Psoas muscle (tissue), 8 donors: ENCODE measurements around the gene KIAA0825. TPM values are rescaled to one million over a fixed set of nuclear protein-coding genes. Genes with fewer than 3 reads are reported as not detected.
"Not testable (repeated sequence)": the region's sequence is repeated elsewhere in the genome, so short reads cannot be mapped to it uniquely, and the experiment has no call there.

Experiments
- ATAC-seq, 4 donors: fragments of 200-7000 bp; cut with Tn5 transposase; one replicate each; pipeline ENCODE4 v1.9.1; 2020; ENCODE audit warnings: moderate library complexity in 3 of 4, mild to moderate bottlenecking in 2 of 4
- DNase-seq, 2 donors: peaks; one replicate each; pipeline ENCODE4 v3.0.0-alpha.2; 2020
- H3K27ac ChIP-seq: fragments of 200-600 bp; one replicate; pipeline ENCODE4 v1.8.0; 2022
- H3K27me3 ChIP-seq, 3 donors: fragments of 200-600 bp in 1 of 3; one replicate each; pipeline versions ENCODE4 v1.6.1 to v1.8.0; 2013 to 2022; ENCODE audit warnings: low read length in 2 of 3, mild to moderate bottlenecking in 2 of 3, moderate library complexity in 1 of 3; ENCODE audit not compliant: insufficient read depth in 3 of 3
- H3K36me3 ChIP-seq, 2 donors: fragments of 200-600 bp in 1 of 2; one replicate each; pipeline versions ENCODE4 v1.6.1 to v1.8.0; 2013 to 2022; ENCODE audit warnings: low read depth in 1 of 2, mild to moderate bottlenecking in 1 of 2, moderate library complexity in 1 of 2; ENCODE audit not compliant: insufficient read depth in 1 of 2
- H3K4me1 ChIP-seq: fragments of 200-600 bp; one replicate; pipeline ENCODE4 v1.8.0; 2022
- H3K4me3 ChIP-seq: fragments of 200-600 bp; one replicate; pipeline ENCODE4 v1.8.0; 2022; ENCODE audit warnings: mild to moderate bottlenecking
- H3K9me3 ChIP-seq: fragments of 200-600 bp; one replicate; pipeline ENCODE4 v1.8.0; 2022
- WGBS, 3 donors: extraction: QIAGEN DNeasy Blood & Tissue Kit; methylation state at CpG; one replicate each; pipeline versions ENCODE4 v1.1.6 to v1.1.7; 2013; 5-methylcytosine and 5-hydroxymethylcytosine counted together
- intact Hi-C, 2 donors: fragments of 100-400 bp; cut with DNase I; formaldehyde crosslinking; loops; one replicate each; pipeline versions ENCODE4 v1.11.0 to v1.14.2; 2022
- polyA plus RNA-seq, 3 donors: library from polyadenylated mRNA; stranded (reverse); fragments of 200-250 nt; gene quantifications; one replicate each; pipeline ENCODE4 v1.2.3, GENCODE V29; 2013
- total RNA-seq, 4 donors: library from RNA; stranded (reverse); fragmentation: NEBNext Ultra II Directional in 2 of 4; extraction: Animal tissue kit (Norgen Biotek cat#: 25700) in 2 of 4; gene quantifications; one replicate each; pipeline versions ENCODE4 v1.2.1 to v1.2.4, GENCODE V29; 2021 to 2023
- TF ChIP-seq, protein P1 (sequence below): fragments of 200-600 bp; IDR thresholded peaks from one replicate; pipeline ENCODE4 v1.8.0; 2022; ENCODE audit warnings: antibody characterized with exemption
- donor health status: healthy with polysubstance abuse.
- donor health status: DM: no; HTN: no; CAD: no; lungs with moderate emphysema.
- donor health status: Bipolar disorder and iron deficiency.
- donor health status: healthy.
- donor health status: DM: yes; HTN: yes; CAD: no.
- donor health status: DM: no; HTN: no; CAD: no.
- donor health status: DM: no; HTN: no; CAD: no.
- donor health status: DM: yes; HTN: yes; CAD: no.

The KIAA0825 gene
- total and polyA plus RNA-seq, 7 donors = 0.41 to 1.5 (median 1.1) TPM

DNA sequence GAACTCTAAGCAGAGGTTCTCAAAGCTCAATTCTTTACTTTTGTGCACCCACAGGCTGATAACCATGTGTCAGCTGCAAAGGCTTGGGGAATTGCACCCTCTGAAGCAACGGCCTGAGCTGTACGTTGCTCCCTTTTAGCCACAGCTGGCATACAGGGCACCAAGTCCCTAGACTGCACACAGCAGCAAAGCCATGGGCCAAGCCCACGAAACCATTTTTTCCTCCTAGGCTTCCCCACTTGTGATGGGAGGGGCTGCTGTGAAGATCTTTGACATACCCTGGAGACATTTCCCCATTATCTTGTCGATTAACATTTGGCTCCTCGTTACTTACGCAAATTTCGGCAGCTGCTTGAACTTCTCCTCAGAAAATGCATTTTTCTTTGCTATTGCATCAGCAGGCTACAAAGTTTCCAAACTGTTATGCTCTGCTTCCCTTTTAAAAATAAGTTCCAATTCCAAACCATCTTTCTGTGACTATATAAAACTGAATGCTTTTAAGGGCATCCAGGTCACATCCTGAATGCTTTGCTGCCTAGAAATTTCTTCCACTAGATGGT is 23.0 kb downstream of the KIAA0825 start:
- intact Hi-C loops = no loop called here
- H3K36me3 ChIP-seq = no peaks in the 10 kb centered on the region
- WGBS, 3 donors = 93 to 97% (median 95%) methylated on average over 7 of the region's 7 CpGs
- no peak overlapping the region for H3K4me3 ChIP-seq
- H3K9me3 ChIP-seq = no peaks in the 10 kb centered on the region
- DNase-seq = no peak
- H3K27ac ChIP-seq = no peak overlapping the region
- no peaks in the 10 kb centered on the region for H3K4me1 ChIP-seq
- no peak for ATAC-seq
- H3K27me3 ChIP-seq = no peaks in the 10 kb centered on the region
- TF ChIP-seq, protein P1, sequence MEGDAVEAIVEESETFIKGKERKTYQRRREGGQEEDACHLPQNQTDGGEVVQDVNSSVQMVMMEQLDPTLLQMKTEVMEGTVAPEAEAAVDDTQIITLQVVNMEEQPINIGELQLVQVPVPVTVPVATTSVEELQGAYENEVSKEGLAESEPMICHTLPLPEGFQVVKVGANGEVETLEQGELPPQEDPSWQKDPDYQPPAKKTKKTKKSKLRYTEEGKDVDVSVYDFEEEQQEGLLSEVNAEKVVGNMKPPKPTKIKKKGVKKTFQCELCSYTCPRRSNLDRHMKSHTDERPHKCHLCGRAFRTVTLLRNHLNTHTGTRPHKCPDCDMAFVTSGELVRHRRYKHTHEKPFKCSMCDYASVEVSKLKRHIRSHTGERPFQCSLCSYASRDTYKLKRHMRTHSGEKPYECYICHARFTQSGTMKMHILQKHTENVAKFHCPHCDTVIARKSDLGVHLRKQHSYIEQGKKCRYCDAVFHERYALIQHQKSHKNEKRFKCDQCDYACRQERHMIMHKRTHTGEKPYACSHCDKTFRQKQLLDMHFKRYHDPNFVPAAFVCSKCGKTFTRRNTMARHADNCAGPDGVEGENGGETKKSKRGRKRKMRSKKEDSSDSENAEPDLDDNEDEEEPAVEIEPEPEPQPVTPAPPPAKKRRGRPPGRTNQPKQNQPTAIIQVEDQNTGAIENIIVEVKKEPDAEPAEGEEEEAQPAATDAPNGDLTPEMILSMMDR = no peak

DNA sequence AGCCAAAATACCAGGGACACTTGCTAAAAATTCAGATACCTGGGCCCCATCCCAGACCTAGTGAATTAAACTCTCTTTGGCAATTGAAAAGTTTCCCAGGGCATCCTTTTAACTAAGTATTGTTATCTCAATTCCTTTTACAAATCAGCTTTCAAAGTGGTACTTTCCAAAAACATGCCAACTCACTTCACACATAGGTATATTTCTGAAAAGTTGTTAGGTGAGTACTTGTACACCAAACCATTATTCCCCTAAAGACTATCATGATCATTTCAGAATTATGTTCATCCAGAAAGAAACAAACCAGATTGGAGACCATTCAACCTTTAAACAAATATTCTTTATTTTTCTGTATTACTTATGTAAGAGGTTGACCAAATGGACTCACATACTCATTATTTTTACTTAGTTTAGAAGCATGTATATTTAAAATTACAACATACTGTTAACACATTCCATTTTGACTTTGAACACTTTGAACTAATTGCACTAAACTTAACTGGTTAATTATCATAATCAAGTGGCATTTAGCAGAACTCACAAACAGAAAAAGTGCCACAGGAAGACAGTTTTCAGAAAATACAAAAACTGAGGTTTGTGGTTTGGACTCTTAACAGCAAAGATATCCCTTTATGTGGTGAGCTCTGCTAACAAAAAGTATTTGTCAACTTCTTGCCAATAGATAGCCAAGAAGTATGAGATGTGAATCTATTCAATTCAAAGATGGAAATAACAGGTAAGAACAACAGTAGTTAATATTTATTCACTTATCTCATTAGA is 40.7 kb downstream of the KIAA0825 start:
- no peak for DNase-seq
- H3K36me3 ChIP-seq = no peaks in the 10 kb centered on the region
- H3K27ac ChIP-seq = no peak overlapping the region
- TF ChIP-seq, protein P1 = no peak
- ATAC-seq = no peak
- H3K4me3 ChIP-seq = no peak overlapping the region
- no peaks in the 10 kb centered on the region for H3K27me3 ChIP-seq
- intact Hi-C loops = no loop called here
- H3K4me1 ChIP-seq = no peaks in the 10 kb centered on the region
- no peaks in the 10 kb centered on the region for H3K9me3 ChIP-seq

DNA sequence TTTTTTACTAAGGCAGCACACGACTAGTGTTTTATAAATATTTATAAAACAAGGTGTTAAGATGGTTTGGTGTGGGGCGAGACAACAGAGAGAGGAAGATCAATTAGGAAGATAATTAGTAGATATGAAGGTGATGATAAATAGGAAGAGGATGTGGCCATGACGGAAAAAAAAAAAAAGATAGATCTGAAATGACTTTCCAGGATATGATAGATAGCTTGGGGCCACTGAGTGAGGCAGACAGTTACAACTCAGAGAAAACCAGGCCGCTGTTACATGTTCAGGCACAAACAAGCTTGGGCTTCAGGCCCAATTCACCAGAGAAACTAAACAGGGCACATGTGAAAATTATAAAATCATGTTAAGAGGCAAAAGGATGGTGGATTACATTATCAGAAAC is 43.2 kb downstream of the KIAA0825 start:
- Histone ChIP-seq H3K4me3 (no peak overlapping the region), H3K36me3 (no peaks in the 10 kb centered on the region), H3K27ac (no peak overlapping the region), H3K4me1 (no peaks in the 10 kb centered on the region), H3K9me3 (no peaks in the 10 kb centered on the region), H3K27me3 (no peaks in the 10 kb centered on the region)
- intact Hi-C loops = no loop called here
- WGBS, 3 donors = 86 to 91% (median 90%) methylated on average over 4 of the region's 4 CpGs
- TF ChIP-seq, protein P1 = no peak
- DNase-seq = no peak
- no peak for ATAC-seq

DNA sequence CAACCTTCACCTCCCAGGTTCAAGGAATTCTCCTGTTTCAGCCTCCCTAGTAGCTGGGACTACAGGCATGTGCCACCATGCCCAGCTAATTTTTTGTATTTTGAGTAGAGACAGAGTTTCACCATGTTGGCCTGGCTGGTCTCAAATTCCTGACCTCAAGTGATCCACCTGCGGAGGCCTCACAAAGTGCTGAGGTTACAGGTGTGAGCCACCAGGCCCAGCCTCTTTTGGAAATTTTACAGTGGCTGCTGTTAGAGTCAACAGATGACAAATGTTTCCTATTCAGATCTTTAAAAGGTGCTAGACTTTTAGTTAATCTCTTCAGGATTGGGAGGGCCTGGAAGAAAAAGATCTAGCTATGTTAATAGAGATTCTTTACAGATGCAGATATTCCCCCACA is 45.1 kb downstream of the KIAA0825 start:
- H3K9me3 ChIP-seq, ATAC-seq, H3K27ac ChIP-seq, DNase-seq, intact Hi-C loops, H3K27me3 ChIP-seq, H3K4me1 ChIP-seq, H3K4me3 ChIP-seq, H3K36me3 ChIP-seq: not testable (repeated sequence)
- 86 to 89% (median 88%) methylated on average over 1 of the region's 1 CpG for WGBS, 3 donors

DNA sequence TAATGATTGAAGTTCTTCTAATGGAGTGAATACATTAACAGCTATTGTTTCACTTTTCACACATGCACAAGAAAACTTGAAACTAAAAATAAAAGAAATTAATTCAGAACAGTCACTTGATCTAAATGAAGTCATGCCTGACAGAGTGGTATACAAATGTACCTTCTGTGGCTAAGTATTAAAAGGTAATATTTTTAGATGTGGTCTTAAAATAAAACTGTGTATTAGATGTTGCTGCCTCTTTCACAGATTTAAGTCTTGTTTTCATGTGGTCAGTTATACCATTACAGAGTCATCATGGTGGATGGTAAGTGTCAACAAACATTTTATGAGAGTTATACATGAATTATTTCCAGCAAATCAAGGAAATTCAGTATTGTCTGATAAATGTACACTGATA is 47.0 kb downstream of the KIAA0825 start:
- DNase-seq = no peak
- no peak for ATAC-seq
- TF ChIP-seq, protein P1 = no peak

More for the DNA sequence above, 47.0 kb downstream of the KIAA0825 start:
- intact Hi-C loops = no loop called here
- no peak overlapping the region for H3K4me3 ChIP-seq
- no peaks in the 10 kb centered on the region for H3K27me3 ChIP-seq
- H3K9me3 ChIP-seq = no peaks in the 10 kb centered on the region
- no peak overlapping the region for H3K27ac ChIP-seq
- H3K36me3 ChIP-seq = no peaks in the 10 kb centered on the region
- no peaks in the 10 kb centered on the region for H3K4me1 ChIP-seq
